Liver (tissue), 3 donors: ENCODE data around the gene URGCP.

ENCODE experiments used
- CTCF ChIP-seq: fragments of 150-350 bp; IDR thresholded peaks from 2 replicates; pipeline ENCODE4 v1.5.1; 2017; ENCODE audit warnings: improper control_type of control experiment, low read depth, low read length; ENCODE audit not compliant: missing input control
- HNF4A ChIP-seq, 2 donors: conservative IDR thresholded peaks; 2 replicates each; pipeline ENCODE4 v1.6.1; 2016; ENCODE audit warnings: antibody characterized with exemption in 2 of 2, mild to moderate bottlenecking in 2 of 2
- SP1 ChIP-seq: IDR thresholded peaks from 2 replicates; pipeline ENCODE4 v1.6.1; 2018; ENCODE audit warnings: antibody characterized with exemption, mild to moderate bottlenecking
- TAF1 ChIP-seq: conservative IDR thresholded peaks from 2 replicates; pipeline ENCODE4 v1.6.1; 2016; ENCODE audit warnings: antibody characterized with exemption, mild to moderate bottlenecking
- donor health status: healthy.
- donor health status: healthy.

- TF ChIP-seq TAF1 (no peak), CTCF (no peak), HNF4A (conservative IDR thresholded peaks at IDR 0.05) (no peak), SP1 (no peak)
Observed at GRCh38 chr7:43927810-43928209, 21.4 kb upstream of the URGCP start.
